ENCODE results near the gene SOX9.

SOX9 gene

DNA sequence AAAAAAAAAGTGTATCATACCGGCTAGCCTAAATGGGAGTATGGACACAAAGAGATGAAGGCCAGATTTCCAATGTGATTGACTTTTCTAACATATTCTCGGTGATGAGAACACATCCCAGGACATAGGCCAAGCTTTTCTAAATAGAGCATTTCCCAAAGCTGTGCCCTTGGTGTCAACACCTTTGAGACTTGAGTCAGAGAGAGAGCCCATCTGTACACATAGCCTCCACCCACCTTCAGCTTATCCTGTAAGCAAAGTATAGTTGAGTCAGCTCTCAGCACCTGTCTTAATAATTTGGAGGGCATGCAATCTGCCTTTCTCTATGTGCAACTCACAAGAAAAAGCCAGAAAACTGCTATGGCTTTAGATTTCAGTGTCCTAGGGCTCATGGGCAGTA lies 42.7 kb downstream of the SOX9 start:
- no peak for DNase-seq

DNA sequence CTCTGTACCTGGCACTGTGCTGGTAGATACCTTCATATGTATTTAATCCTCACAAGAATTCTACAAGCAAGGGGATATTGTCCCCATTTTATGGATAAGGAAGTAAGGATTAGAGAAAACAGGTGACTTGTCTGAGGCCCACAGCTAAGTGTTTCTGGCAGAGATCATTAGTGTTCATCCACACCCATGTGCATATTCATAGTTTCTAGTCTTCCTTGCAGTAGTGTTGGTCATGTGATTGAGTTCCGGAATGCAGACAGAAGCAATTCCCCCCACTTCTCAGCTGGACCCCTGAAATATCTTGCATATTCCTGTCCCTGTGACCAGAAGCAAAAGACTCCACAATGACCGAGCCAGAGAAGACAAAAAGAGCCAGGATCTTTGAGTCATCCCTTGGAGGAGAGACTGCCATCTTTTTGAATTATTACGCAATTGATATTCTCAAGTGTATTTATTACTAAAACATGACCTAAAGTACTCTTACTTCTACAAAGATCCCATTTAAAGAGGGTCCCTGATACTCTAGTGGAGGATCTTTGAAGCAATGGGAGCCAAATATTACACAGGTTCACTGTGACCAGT lies 43.4 kb downstream of the SOX9 start:
- no peak for DNase-seq

DNA sequence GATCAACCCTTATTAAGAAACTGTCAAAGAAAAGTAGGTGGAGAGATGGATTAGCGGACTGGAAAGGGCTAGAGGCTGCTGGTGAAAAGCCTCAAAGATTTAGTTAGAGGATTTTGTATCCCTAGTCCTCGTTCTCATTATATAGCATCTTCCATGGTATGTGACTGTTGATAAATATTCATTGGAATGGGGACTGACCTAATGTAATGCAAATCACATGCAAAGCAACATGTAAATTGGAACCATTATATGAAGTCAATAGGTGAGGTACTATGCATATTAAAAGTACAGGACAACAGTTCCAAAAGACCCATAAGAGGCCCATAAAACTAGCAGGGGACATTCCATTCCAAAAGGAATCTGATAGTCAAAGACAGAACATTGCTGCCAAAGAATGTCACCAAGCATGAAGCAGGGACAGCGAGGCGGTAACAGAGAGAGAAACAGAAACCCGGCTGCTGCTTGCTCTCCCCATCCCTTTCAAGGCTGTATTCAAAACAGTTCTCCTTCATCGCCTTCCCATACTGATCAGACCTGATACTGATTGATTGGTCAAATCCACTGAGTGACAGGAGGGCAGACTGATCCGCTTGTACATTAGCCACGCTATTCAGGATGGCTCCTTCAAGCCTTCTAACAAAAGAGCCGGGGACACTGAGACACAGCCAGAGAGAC lies 44.5 kb downstream of the SOX9 start:
- no peak for DNase-seq

DNA sequence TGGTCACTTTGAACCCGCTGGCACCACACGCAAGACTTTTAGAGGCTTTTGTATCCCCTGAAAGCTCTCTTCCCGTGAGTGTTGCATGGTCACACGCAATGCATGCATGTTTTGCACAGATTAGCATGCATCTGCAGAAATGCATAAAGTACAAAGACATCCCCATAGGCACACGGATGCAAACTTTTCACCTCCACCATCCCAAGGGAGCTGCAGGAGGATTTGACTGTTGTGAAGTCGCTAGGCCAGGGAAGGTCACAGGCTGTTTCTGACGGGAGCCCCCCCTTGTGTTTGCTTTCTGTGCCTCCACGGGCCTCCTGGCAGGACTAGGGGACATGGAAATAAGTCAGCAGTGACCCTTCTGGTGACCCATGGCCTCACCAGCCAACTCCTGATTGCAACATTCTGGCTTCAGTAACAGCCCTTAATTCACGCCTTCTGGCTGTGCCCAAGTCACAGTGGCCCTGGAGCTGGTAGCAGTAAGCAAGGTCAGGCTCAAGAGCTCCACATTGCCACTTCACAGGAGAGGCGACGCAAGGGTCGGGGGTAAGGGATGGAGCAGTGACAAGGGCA lies 45.1 kb downstream of the SOX9 start:
- DNase-seq: no peak

DNA sequence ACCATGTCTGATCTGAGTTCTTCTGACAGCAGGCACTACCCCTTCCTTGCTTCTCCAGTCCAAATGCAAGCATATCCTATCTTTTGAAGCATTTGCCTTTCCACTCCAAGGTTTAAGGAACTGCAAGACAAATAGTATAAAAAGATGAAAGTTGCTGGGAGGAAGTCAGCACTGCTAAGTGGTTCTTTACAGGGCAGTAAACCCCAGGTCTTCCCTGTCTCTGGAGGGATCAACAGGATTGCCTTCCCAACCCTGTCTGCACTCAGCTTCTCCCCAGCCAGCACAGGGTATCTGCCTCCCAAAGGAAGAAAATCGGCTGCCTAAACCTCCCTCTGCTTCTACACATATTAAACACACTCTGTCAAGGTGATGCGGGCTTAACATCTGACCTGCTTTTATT lies 46.8 kb downstream of the SOX9 start:
- DNase-seq: no peak

DNA sequence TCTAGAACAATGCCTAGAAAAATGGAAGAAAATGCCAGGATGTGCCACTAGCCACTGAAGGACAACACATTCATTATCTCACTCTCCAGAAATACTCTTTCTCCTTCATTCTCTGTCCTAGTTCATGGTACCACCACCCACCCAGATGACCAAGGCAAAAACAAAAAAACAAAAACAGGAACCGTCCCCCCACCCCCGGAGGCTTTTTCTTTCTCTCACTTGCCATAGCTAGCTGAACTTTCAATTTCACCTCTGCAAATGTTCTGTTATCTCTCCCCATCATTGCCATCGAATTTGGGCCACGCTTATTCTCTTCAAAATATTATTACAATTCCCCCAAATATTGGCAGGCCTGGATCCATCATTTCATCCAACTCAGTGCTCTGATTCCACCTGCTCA lies 49.0 kb downstream of the SOX9 start:
- no peak for DNase-seq

DNA sequence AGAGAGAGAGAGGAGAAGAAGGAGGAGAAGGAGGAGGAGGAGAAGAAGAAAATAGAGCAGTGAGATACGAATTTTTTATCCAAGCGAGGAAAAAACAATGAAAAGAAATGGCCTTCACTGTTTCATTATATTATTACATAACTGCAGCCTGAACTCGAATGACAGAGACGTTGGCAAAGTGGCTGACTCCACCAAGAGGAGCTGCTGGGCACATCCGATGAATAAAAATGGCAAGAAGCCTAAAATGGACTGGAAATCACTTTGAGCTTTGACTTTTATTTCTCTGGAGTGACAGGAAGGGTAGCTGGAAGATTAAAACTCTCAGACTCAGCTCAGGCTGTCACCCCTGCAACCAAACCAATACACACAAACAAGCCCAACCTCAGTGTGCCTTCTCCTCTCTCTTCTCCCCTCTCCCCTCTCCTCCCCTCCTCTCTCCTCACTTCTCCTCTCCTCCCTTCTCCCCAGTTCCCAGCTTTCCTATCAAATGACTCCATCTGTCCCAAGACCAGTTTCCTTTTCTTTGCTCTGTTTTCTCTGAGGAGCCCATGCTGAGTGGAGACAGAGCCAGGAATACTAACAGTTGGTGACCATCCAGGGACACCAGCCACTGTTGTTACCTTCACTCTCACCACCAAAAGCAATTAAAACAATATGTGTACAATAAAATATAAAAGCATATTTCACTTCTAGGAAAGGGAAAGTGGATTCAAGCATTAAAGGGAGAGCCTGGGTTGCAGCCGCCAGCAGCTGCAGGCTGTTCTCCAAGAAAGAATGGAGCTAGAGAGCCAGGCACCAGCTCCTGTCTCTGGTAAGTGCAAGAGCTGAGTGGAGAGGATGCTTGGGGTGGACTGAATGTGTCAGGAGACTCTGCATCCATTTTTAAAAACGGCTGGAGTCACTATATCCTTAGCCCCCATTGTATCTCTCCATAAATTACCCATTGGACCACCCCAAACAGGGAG lies 51.2 kb downstream of the SOX9 start:
- DNase-seq: no peak

DNA sequence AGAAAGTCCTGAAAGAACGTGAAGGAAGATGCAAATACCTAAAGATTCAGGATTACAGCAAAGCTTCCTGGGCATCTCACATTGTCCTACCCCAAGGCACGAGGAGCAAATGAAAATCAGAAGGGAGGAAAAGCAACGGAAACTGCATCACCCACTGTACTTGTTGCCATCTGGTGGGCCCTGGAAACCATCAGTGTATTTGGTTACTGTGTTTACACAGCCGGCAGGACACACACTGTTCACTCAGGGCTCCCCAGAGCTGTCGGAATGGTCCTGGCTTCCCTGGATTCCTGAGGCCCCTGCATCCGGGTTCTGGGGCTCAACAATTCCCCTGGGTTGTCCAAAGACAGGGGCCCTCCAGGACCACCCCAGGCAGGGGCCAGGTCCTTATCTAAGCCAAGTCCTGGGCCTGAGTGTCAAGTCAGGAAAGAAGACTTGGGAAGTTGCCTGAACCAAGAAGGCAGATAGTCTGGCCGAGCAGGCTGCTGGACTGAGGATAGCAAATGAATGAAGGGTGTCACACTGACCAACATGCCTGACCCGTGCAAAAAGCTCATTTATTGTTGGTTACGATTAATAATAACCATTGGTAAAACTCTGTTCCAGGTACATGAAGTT lies 52.8 kb downstream of the SOX9 start:
- DNase-seq: no peak

DNA sequence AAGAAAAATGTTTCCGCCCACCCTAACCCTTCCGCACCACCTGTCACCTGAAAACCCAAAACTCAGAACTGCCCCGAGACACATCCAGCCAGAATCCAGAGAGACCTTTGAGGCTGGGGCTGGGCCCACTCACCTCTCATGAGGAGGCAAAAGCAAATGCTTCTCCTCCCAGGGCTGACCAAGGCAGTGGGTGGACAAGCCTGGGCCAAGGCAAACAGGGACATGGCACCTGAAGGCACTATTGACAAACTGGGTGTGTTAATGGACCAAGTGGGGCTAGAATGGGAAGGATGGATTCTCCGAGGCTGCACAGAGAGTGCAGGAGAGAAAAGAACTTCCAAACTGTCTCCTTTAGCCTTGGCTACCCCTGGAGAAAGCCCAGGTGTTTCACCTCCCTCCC lies 54.4 kb downstream of the SOX9 start:
- no peak for DNase-seq

All from right forelimb (tissue), 1 donor.